GM12874 (cell line): Measurements from ENCODE around the gene TPI1.

Source experiments
- CTCF ChIP-seq: IDR thresholded peaks from 2 replicates; pipeline ENCODE4 v1.5.1; 2011; ENCODE audit warnings: low read depth, mild to moderate bottlenecking, control low read depth, low read length, moderate library complexity; ENCODE audit not compliant: insufficient read depth

TPI1 gene

GRCh38 chr12:6860116-6860515 lies 7.2 kb upstream of the TPI1 start:
- TF ChIP-seq CTCF = no peak

- no peak for TF ChIP-seq CTCF
Measured at GRCh38 chr12:6860942-6861341, 6.4 kb upstream of the TPI1 start.

- TF ChIP-seq CTCF = no peak
Measured at GRCh38 chr12:6861391-6861790, 5.9 kb upstream of the TPI1 start.

- TF ChIP-seq CTCF = no peak
Measured at GRCh38 chr12:6863033-6863432, 4.3 kb upstream of the TPI1 start.

GRCh38 chr12:6863586-6864321 lies 3.6 kb upstream of the TPI1 start:
- no peak for TF ChIP-seq CTCF

- TF ChIP-seq CTCF = no peak
Measured at GRCh38 chr12:6866163-6866919, 990 bp upstream of the TPI1 start.

- no peak for TF ChIP-seq CTCF
Measured at GRCh38 chr12:6866920-6867412, 365 bp upstream of the TPI1 start.
